ENCODE results near the gene CAMTA1. TPM values are rescaled to one million over a fixed set of nuclear protein-coding genes. Genes with fewer than 3 reads are reported as not detected.

The CAMTA1 gene
- total RNA-seq, 1 donor from 2014 or later: 81.6 TPM

- no peaks in the 10 kb centered on the region for H3K27me3 Mint-ChIP-seq (ENCODE audit: unreplicated experiment)
- no peak for DNase-seq (ENCODE audit: extremely low spot score, unreplicated experiment)
- no peaks in the 10 kb centered on the region for H3K9me3 Mint-ChIP-seq (ENCODE audit: unreplicated experiment)
- no peak for TF ChIP-seq CTCF (IDR thresholded peaks at IDR 0.05)
- H3K4me1 Mint-ChIP-seq (ENCODE audit: unreplicated experiment): peaks cover 8% of the 10 kb centered on the region
- H3K36me3 Mint-ChIP-seq (ENCODE audit: unreplicated experiment): no peaks in the 10 kb centered on the region
- no peak overlapping the region for H3K4me3 Mint-ChIP-seq (ENCODE audit: unreplicated experiment)
- no peak overlapping the region for H3K27ac Mint-ChIP-seq (ENCODE audit: unreplicated experiment)
These were observed 573.2 kb downstream of the CAMTA1 start for GRCh38 chr1:7358425-7358824.

GRCh38 chr1:7360526-7360925, 575.3 kb downstream of the CAMTA1 start:
- DNase-seq (ENCODE audit: extremely low spot score, unreplicated experiment): no peak
- H3K9me3 Mint-ChIP-seq (ENCODE audit: unreplicated experiment): no peaks in the 10 kb centered on the region
- no peak overlapping the region for H3K27ac Mint-ChIP-seq (ENCODE audit: unreplicated experiment)
- H3K27me3 Mint-ChIP-seq (ENCODE audit: unreplicated experiment): no peaks in the 10 kb centered on the region
- H3K4me3 Mint-ChIP-seq (ENCODE audit: unreplicated experiment): no peak overlapping the region
- no peak for TF ChIP-seq CTCF (IDR thresholded peaks at IDR 0.05)
- H3K36me3 Mint-ChIP-seq (ENCODE audit: unreplicated experiment): no peaks in the 10 kb centered on the region
- H3K4me1 Mint-ChIP-seq (ENCODE audit: unreplicated experiment): peaks cover 8% of the 10 kb centered on the region

GRCh38 chr1:7362947-7363346, 577.7 kb downstream of the CAMTA1 start:
- Mint-ChIP-seq H3K36me3 (ENCODE audit: unreplicated experiment) (no peaks in the 10 kb centered on the region), H3K27me3 (ENCODE audit: unreplicated experiment) (no peaks in the 10 kb centered on the region), H3K9me3 (ENCODE audit: unreplicated experiment) (no peaks in the 10 kb centered on the region), H3K4me1 (ENCODE audit: unreplicated experiment) (peaks cover 2% of the 10 kb centered on the region), H3K4me3 (ENCODE audit: unreplicated experiment) (no peak overlapping the region), H3K27ac (ENCODE audit: unreplicated experiment) (no peak overlapping the region)
- TF ChIP-seq CTCF (IDR thresholded peaks at IDR 0.05): no peak
- no peak for DNase-seq (ENCODE audit: extremely low spot score, unreplicated experiment)

- no peak for TF ChIP-seq CTCF (IDR thresholded peaks at IDR 0.05)
- Mint-ChIP-seq H3K36me3 (ENCODE audit: unreplicated experiment) (no peaks in the 10 kb centered on the region), H3K4me3 (ENCODE audit: unreplicated experiment) (no peak overlapping the region), H3K9me3 (ENCODE audit: unreplicated experiment) (no peaks in the 10 kb centered on the region), H3K27ac (ENCODE audit: unreplicated experiment) (no peak overlapping the region), H3K27me3 (ENCODE audit: unreplicated experiment) (no peaks in the 10 kb centered on the region), H3K4me1 (ENCODE audit: unreplicated experiment) (peaks cover 2% of the 10 kb centered on the region)
- no peak for DNase-seq (ENCODE audit: extremely low spot score, unreplicated experiment)
These were observed 578.2 kb downstream of the CAMTA1 start for GRCh38 chr1:7363450-7363849.

GRCh38 chr1:7365706-7366105, 580.5 kb downstream of the CAMTA1 start:
- Mint-ChIP-seq H3K27me3 (ENCODE audit: unreplicated experiment) (no peaks in the 10 kb centered on the region), H3K36me3 (ENCODE audit: unreplicated experiment) (no peaks in the 10 kb centered on the region), H3K27ac (ENCODE audit: unreplicated experiment) (no peak overlapping the region), H3K4me1 (ENCODE audit: unreplicated experiment) (peaks cover 2% of the 10 kb centered on the region), H3K9me3 (ENCODE audit: unreplicated experiment) (no peaks in the 10 kb centered on the region), H3K4me3 (ENCODE audit: unreplicated experiment) (no peak overlapping the region)
- no peak for DNase-seq (ENCODE audit: extremely low spot score, unreplicated experiment)
- no peak for TF ChIP-seq CTCF (IDR thresholded peaks at IDR 0.05)
